Mesendoderm (in vitro differentiated cells): ENCODE data around the gene ADGRD1.

Experiments
- DNase-seq: peaks from one replicate; pipeline ENCODE4 v3.0.0; 2013
- H2AK5ac ChIP-seq: 2 replicates; pipeline ENCODE4 v1.6.1; 2013; ENCODE audit warnings: low read length, inconsistent platforms
- H2BK120ac ChIP-seq: 2 replicates; pipeline ENCODE4 v1.6.1; 2013; ENCODE audit warnings: low read depth, mild to moderate bottlenecking, low read length, moderate library complexity, mixed read lengths
- H2BK15ac ChIP-seq: replicated peaks from 2 replicates; pipeline ENCODE4 v1.6.1; 2013; ENCODE audit warnings: low read depth, mild to moderate bottlenecking, moderate library complexity
- H2BK5ac ChIP-seq: 2 replicates; pipeline ENCODE4 v1.6.1; 2013; ENCODE audit warnings: low read length, inconsistent platforms
- H3K18ac ChIP-seq: 2 replicates; pipeline ENCODE4 v1.6.1; 2013; ENCODE audit warnings: mild to moderate bottlenecking, low read length, mixed read lengths
- H3K23ac ChIP-seq: one replicate; pipeline ENCODE4 v1.6.1; 2013; ENCODE audit warnings: low read length
- H3K27ac ChIP-seq: 2 replicates; pipeline ENCODE4 v1.5.1; 2013; ENCODE audit warnings: low read depth, mild to moderate bottlenecking, inconsistent platforms, low read length, moderate library complexity
- H3K27me3 ChIP-seq: 2 replicates; pipeline ENCODE4 v1.6.1; 2013; ENCODE audit warnings: low read length, control low read depth, mild to moderate bottlenecking, inconsistent platforms; ENCODE audit not compliant: insufficient read depth, poor library complexity
- H3K36me3 ChIP-seq: 2 replicates; pipeline ENCODE4 v1.6.1; 2013; ENCODE audit warnings: low read length, inconsistent platforms; ENCODE audit not compliant: control insufficient read depth, insufficient read depth
- H3K4ac ChIP-seq: one replicate; pipeline ENCODE4 v1.6.1; 2013; ENCODE audit warnings: low read depth, mild to moderate bottlenecking, low read length, moderate library complexity
- H3K4me1 ChIP-seq: 2 replicates; pipeline ENCODE4 v1.6.1; 2013; ENCODE audit warnings: low read depth, low read length, inconsistent platforms; ENCODE audit not compliant: control insufficient read depth
- H3K4me2 ChIP-seq: 2 replicates; pipeline ENCODE4 v1.6.1; 2013; ENCODE audit warnings: low read length
- H3K4me3 ChIP-seq: 2 replicates; pipeline ENCODE4 v1.5.1; 2013; ENCODE audit warnings: mild to moderate bottlenecking, low read length
- H3K56ac ChIP-seq: one replicate; pipeline ENCODE4 v1.6.1; 2013; ENCODE audit warnings: low read length
- H3K79me1 ChIP-seq: 2 replicates; pipeline ENCODE4 v1.6.1; 2013; ENCODE audit warnings: low read length, inconsistent platforms
- H3K79me2 ChIP-seq: 2 replicates; pipeline ENCODE4 v1.6.1; 2013; ENCODE audit warnings: mild to moderate bottlenecking, low read length; ENCODE audit not compliant: control insufficient read depth, insufficient read depth
- H3K9ac ChIP-seq: 2 replicates; pipeline ENCODE4 v1.6.1; 2013; ENCODE audit warnings: low read length, inconsistent platforms
- H4K5ac ChIP-seq: one replicate; pipeline ENCODE4 v1.6.1; 2013; ENCODE audit warnings: low read length
- H4K8ac ChIP-seq: one replicate; pipeline ENCODE4 v1.6.1; 2013; ENCODE audit warnings: low read depth, mild to moderate bottlenecking, control low read depth, low read length, moderate library complexity
- WGBS: extraction: QIAGEN DNeasy Blood & Tissue Kit; methylation state at CpG from one replicate; pipeline ENCODE4 v1.1.7; 2013; ENCODE audit warnings: low lambda C conversion rate, missing lambda C conversion rate; ENCODE audit not compliant: insufficient coverage; ENCODE audit errors: extremely low coverage; 5-methylcytosine and 5-hydroxymethylcytosine counted together

The ADGRD1 gene

GRCh38 chr12:131007031-131007739, 53.5 kb downstream of the ADGRD1 start:
- no peak overlapping the region for H2BK15ac ChIP-seq
- no peaks in the 10 kb centered on the region for H3K36me3 ChIP-seq
- H2BK120ac ChIP-seq, result no peak overlapping the region
- no CpG with 5 or more reads among the region's 20 CpGs for WGBS
- DNase-seq, result no peak
- no peak overlapping the region for H3K4me2 ChIP-seq
- no peak overlapping the region for H3K18ac ChIP-seq
- no peak overlapping the region for H3K9ac ChIP-seq
- H3K4me1 ChIP-seq, result no peaks in the 10 kb centered on the region
- H4K5ac ChIP-seq, result no peak overlapping the region
- H3K23ac ChIP-seq, result no peak overlapping the region
- no peak overlapping the region for H3K56ac ChIP-seq
- no peaks in the 10 kb centered on the region for H3K27me3 ChIP-seq
- no peak overlapping the region for H3K27ac ChIP-seq
- H3K79me2 ChIP-seq, result no peaks in the 10 kb centered on the region
- no peaks in the 10 kb centered on the region for H3K79me1 ChIP-seq
- no peak overlapping the region for H4K8ac ChIP-seq
- H3K4me3 ChIP-seq, result no peak overlapping the region
- H2BK5ac ChIP-seq, result no peak overlapping the region
- no peak overlapping the region for H2AK5ac ChIP-seq
- no peak overlapping the region for H3K4ac ChIP-seq

- WGBS, result no CpG with 5 or more reads among the region's 3 CpGs
- no peak overlapping the region for H3K4ac ChIP-seq
- H3K79me1 ChIP-seq, result no peaks in the 10 kb centered on the region
- no peaks in the 10 kb centered on the region for H3K27me3 ChIP-seq
- no peak overlapping the region for H3K56ac ChIP-seq
- H3K4me2 ChIP-seq, result no peak overlapping the region
- no peak overlapping the region for H2BK5ac ChIP-seq
- no peak overlapping the region for H3K27ac ChIP-seq
- no peak overlapping the region for H2BK15ac ChIP-seq
- no peak overlapping the region for H3K9ac ChIP-seq
- H3K18ac ChIP-seq, result no peak overlapping the region
- DNase-seq, result no peak
- no peak overlapping the region for H4K8ac ChIP-seq
- H3K4me1 ChIP-seq, result no peaks in the 10 kb centered on the region
- no peak overlapping the region for H3K23ac ChIP-seq
- no peaks in the 10 kb centered on the region for H3K79me2 ChIP-seq
- no peak overlapping the region for H2AK5ac ChIP-seq
- H4K5ac ChIP-seq, result no peak overlapping the region
- no peaks in the 10 kb centered on the region for H3K36me3 ChIP-seq
- H3K4me3 ChIP-seq, result no peak overlapping the region
- no peak overlapping the region for H2BK120ac ChIP-seq
Observed at GRCh38 chr12:131007740-131008117, 54.0 kb downstream of the ADGRD1 start.

GRCh38 chr12:131008131-131008912, 54.6 kb downstream of the ADGRD1 start:
- Histone ChIP-seq H3K4me3 (no peak overlapping the region), H3K27me3 (no peaks in the 10 kb centered on the region), H3K79me2 (no peaks in the 10 kb centered on the region), H3K4me1 (no peaks in the 10 kb centered on the region), H2BK15ac (no peak overlapping the region), H3K27ac (no peak overlapping the region), H3K18ac (no peak overlapping the region), H2BK120ac (no peak overlapping the region), H3K4ac (no peak overlapping the region), H3K56ac (no peak overlapping the region), H3K4me2 (no peak overlapping the region), H4K5ac (no peak overlapping the region), H2AK5ac (no peak overlapping the region), H3K36me3 (no peaks in the 10 kb centered on the region), H3K23ac (no peak overlapping the region), H3K79me1 (no peaks in the 10 kb centered on the region), H2BK5ac (no peak overlapping the region), H3K9ac (no peak overlapping the region), H4K8ac (no peak overlapping the region)
- DNase-seq, result no peak
- whole genome bisulfite sequencing, result no CpG with 5 or more reads among the region's 26 CpGs

GRCh38 chr12:131008913-131009270, 55.2 kb downstream of the ADGRD1 start:
- no peak for DNase-seq
- Histone ChIP-seq H2BK15ac (no peak overlapping the region), H3K4me1 (no peaks in the 10 kb centered on the region), H3K36me3 (no peaks in the 10 kb centered on the region), H3K18ac (no peak overlapping the region), H4K5ac (no peak overlapping the region), H3K79me1 (no peaks in the 10 kb centered on the region), H3K4me2 (no peak overlapping the region), H3K23ac (no peak overlapping the region), H3K27me3 (no peaks in the 10 kb centered on the region), H3K56ac (no peak overlapping the region), H4K8ac (no peak overlapping the region), H2AK5ac (no peak overlapping the region), H3K4me3 (no peak overlapping the region), H3K27ac (no peak overlapping the region), H2BK120ac (no peak overlapping the region), H3K9ac (no peak overlapping the region), H2BK5ac (no peak overlapping the region), H3K4ac (no peak overlapping the region), H3K79me2 (no peaks in the 10 kb centered on the region)
- WGBS, result no CpG with 5 or more reads among the region's 17 CpGs

- Histone ChIP-seq H2AK5ac (no peak overlapping the region), H3K27me3 (no peaks in the 10 kb centered on the region), H3K4me1 (no peaks in the 10 kb centered on the region), H4K5ac (no peak overlapping the region), H3K4ac (no peak overlapping the region), H2BK15ac (no peak overlapping the region), H3K4me3 (no peak overlapping the region), H3K36me3 (no peaks in the 10 kb centered on the region), H3K18ac (no peak overlapping the region), H3K23ac (no peak overlapping the region), H3K79me2 (no peaks in the 10 kb centered on the region), H3K9ac (no peak overlapping the region), H2BK5ac (no peak overlapping the region), H2BK120ac (no peak overlapping the region), H4K8ac (no peak overlapping the region), H3K4me2 (no peak overlapping the region), H3K27ac (no peak overlapping the region), H3K79me1 (no peaks in the 10 kb centered on the region), H3K56ac (no peak overlapping the region)
- DNase-seq, result no peak
- WGBS, result no CpG with 5 or more reads among the region's 21 CpGs
Observed at GRCh38 chr12:131009595-131010395, 56.1 kb downstream of the ADGRD1 start.
